GM12873 (cell line): ENCODE measurements around the gene TBC1D22A.

Source experiments
- CTCF ChIP-seq: IDR thresholded peaks from 2 replicates; pipeline ENCODE4 v1.5.1; 2012; ENCODE audit warnings: low read depth, mild to moderate bottlenecking, moderate library complexity, low read length, control low read depth; ENCODE audit not compliant: insufficient read depth; ENCODE audit errors: missing control alignments

Gene TBC1D22A

GRCh38 chr22:46942799-46943785 is 180.6 kb downstream of the TBC1D22A start:
- TF ChIP-seq CTCF = no peak

- no peak for TF ChIP-seq CTCF
Measured at GRCh38 chr22:46945481-46945880, 183.0 kb downstream of the TBC1D22A start.

GRCh38 chr22:46946383-46946962 is 184.0 kb downstream of the TBC1D22A start:
- TF ChIP-seq CTCF = no peak

- no peak for TF ChIP-seq CTCF
Measured at GRCh38 chr22:46947516-46948257, 185.2 kb downstream of the TBC1D22A start.

- TF ChIP-seq CTCF = no peak
Measured at GRCh38 chr22:46948411-46949144, 186.1 kb downstream of the TBC1D22A start.

- TF ChIP-seq CTCF = no peak
Measured at GRCh38 chr22:46951350-46951749, 188.9 kb downstream of the TBC1D22A start.
